ENCODE measurements around the gene SELENOS.

Gene SELENOS

DNA sequence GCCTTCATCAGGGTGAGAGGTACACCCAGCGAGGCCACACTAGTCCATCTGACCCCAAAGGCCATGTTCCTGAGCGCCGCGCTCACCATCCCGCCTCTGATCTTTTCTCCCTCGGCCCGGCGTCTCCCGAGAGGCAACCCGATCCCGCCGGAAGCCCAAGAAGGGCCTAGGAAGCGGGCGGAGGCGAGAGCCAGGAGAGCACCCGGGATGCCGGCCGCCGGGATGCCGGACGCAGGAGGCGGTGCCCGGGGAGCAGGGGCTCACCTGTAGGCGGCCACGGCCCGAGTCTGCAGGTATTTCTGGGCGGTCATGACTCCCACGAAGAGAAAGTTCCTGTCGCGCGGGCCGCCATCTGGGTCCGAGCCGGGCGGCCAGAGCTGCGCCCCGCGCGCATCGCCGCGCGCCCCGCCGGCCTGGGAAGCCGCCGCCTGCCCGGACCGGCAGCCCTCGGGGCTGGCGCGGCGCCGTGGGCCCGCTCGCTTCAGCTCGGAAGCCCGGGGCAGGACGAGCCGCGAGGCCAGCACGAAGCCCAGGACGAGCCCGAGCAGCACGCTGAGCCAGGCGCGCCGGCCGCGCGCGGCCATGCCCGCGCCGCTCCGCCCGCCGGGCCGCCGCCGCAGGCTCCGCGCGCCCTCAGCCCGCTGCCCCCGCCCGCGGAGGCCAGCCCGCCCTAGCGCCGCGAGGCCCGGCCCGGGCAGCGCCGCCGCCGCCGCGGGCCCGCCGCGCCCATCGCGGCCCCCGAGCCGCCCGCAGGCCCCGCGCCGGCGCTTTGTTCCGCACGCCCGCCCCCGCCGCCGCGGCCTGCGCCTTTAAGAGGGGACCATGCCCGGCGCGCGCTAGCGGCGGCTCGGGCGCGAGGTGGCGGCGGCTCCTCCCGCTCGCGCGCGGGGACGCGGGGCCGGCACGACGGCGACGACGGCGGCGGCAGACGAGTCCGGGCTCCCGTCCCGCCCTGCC lies 26.1 kb downstream of the SELENOS start:
- Mint-ChIP-seq H3K27ac (peak overlapping the region; percentile 88), H3K9me3 (no peaks in the 10 kb centered on the region), H3K4me3 (peak overlapping the region; percentile 90), H3K4me1 (peaks cover 66% of the 10 kb centered on the region), H3K36me3 (peaks cover 11% of the 10 kb centered on the region), H3K27me3 (no peaks in the 10 kb centered on the region)

DNA sequence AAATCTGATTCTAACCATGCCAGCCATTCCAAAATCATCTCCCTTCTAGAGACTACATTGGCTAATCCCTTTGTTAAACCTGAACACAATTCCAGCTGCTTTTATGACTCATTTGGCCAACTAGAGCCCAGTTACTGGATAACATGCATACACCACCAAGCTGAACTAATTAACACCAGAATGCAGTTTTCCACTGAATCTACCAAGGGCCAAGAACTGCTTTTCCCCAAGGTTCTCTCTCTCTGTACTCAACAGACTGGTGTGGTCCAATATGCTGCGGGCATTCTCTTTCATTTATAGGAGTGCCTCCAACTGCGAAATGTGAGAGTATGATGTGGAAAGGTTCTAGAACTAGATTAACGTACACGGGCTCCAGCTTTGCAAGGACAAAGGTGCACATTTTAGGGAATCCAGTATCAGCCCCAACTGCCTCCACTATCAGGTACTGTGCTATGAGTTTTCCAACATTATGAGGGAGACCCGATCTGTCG lies 26.9 kb downstream of the SELENOS start:
- Mint-ChIP-seq H3K27ac (peak overlapping the region; percentile 53), H3K4me3 (peak overlapping the region; percentile 90), H3K36me3 (peaks cover 11% of the 10 kb centered on the region), H3K9me3 (no peaks in the 10 kb centered on the region), H3K4me1 (peaks cover 67% of the 10 kb centered on the region), H3K27me3 (no peaks in the 10 kb centered on the region)

DNA sequence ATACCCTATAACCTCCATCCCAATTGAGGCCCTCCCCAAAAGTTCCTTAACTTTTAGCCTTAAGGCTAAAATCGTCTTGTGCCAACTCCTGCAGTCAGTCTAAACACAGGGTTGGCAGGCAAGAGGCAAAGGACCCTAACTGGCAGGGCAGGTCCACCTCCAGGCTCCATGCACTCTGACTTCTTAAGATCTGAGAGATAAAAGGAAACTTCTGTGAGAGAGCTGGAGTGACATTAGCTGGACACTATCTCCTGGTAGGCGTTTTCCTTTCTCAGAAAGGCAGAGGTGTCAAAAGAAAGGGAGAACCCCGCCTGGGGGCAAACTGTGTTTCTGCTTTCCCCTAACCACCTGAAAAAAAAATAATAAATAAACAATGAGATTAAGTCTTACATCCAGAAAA lies 29.0 kb downstream of the SELENOS start:
- Mint-ChIP-seq H3K9me3 (no peaks in the 10 kb centered on the region), H3K36me3 (peaks cover 17% of the 10 kb centered on the region), H3K27ac (peak overlapping the region; percentile 89), H3K4me1 (peaks cover 76% of the 10 kb centered on the region), H3K4me3 (peak overlapping the region; percentile 77), H3K27me3 (no peaks in the 10 kb centered on the region)

DNA sequence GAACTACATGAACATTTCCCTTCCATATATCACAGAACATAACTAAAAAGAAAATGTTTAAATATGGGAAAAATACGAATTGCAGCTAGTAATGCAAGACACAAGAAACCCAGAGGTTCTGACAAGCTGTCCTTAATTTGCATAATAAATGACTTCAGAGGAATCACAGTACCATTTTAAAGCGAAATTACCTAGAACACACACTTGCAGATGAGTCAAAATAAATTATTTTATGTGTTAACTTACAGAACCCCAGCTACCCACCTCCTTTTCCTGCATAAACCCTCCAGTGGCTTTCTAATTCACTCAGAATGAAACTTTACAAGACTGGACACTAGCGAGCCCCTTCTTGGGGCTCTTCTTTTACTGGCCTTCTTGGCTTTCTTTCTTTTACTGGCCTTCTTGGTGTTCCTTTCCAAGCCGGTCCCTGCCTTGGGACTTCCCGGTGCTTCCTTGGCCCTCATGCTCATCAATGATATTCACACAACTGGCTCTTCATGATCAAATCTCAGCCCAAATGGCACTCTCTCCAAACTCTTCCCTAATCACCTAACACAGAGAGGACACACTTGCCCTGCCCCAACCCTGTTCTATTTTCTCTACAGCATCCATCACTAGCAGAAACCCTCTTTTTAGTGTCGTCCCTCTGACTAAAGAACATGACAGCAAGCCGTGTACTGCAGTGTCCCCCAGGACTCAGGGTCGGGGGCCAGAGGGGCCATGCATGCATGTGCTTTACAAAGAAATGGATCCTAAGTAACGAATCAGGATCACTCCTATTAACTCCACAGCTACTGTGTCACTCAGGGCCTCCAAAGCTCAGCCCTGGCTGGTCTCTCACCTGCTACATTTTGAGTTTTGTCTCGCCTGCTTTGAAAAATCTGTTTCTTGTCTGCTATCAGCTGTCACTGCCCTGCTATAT lies 30.2 kb downstream of the SELENOS start:
- Mint-ChIP-seq H3K27ac (peak overlapping the region; percentile 80), H3K4me3 (peak overlapping the region; percentile 77), H3K36me3 (peaks cover 17% of the 10 kb centered on the region), H3K4me1 (peaks cover 78% of the 10 kb centered on the region), H3K27me3 (no peaks in the 10 kb centered on the region), H3K9me3 (no peaks in the 10 kb centered on the region)

DNA sequence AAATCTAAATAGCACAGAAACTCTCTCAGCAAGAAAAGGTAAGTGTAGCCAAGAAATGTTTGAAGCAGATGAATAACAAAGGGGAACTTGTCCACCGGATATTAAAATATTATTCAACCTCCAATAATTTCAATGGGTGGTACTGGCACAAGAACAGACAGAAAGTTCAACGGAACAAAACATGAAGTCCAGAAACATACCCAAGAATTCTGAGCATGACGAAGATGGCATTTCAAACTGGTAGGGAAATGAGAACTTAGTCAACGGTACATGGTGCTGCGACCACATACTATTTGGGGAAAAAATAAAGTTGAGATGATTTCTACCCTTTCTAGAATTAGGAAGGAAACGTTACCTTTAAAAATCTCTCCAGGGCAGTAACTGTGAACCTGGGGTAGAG lies 30.9 kb downstream of the SELENOS start:
- H3K9me3 Mint-ChIP-seq, result no peaks in the 10 kb centered on the region
- peak overlapping the region; percentile 77 for H3K4me3 Mint-ChIP-seq
- H3K36me3 Mint-ChIP-seq, result peaks cover 19% of the 10 kb centered on the region
- H3K27ac Mint-ChIP-seq, result peak overlapping the region; percentile 56
- peaks cover 85% of the 10 kb centered on the region for H3K4me1 Mint-ChIP-seq
- H3K27me3 Mint-ChIP-seq, result no peaks in the 10 kb centered on the region

DNA sequence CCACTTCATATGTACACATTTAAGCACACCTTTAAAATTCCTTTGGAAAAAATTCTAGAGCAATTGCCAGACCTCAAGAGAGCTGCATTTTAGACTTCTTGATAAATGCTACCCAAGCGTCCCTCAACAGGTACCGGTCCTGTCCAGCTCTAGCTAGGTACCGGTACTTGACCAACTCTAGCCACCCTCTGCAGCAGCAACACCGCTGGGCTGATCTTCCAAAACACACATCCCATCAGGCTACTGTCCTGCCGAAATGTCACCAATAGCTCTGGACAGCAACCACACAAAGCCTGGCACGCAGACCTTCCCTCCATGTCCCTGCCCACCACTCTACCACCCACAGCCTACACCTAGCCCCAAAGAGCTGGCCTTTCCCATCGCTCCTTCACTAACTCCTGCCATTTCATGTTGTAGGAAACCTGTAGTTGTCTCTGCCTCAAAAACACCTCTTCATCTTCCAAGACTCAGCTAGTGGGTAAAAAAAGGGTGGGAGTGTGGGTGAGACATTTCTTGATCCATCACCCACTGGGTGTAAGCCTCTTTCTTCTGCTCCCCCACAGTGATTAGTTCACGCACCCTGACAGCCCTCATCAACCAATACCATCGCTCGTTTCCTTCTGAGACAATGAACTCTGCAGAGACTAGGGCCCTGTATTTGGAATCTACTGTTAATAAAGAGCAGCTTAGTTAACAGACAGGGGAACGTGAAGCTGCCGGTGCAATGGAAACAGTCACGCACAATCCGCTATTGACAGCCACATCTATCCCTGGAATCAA lies 32.2 kb downstream of the SELENOS start:
- no peaks in the 10 kb centered on the region for H3K27me3 Mint-ChIP-seq
- H3K4me1 Mint-ChIP-seq, result peaks cover 88% of the 10 kb centered on the region
- H3K27ac Mint-ChIP-seq, result peak overlapping the region; percentile 41
- no peaks in the 10 kb centered on the region for H3K9me3 Mint-ChIP-seq
- H3K4me3 Mint-ChIP-seq, result peak overlapping the region; percentile 77
- peaks cover 16% of the 10 kb centered on the region for H3K36me3 Mint-ChIP-seq

DNA sequence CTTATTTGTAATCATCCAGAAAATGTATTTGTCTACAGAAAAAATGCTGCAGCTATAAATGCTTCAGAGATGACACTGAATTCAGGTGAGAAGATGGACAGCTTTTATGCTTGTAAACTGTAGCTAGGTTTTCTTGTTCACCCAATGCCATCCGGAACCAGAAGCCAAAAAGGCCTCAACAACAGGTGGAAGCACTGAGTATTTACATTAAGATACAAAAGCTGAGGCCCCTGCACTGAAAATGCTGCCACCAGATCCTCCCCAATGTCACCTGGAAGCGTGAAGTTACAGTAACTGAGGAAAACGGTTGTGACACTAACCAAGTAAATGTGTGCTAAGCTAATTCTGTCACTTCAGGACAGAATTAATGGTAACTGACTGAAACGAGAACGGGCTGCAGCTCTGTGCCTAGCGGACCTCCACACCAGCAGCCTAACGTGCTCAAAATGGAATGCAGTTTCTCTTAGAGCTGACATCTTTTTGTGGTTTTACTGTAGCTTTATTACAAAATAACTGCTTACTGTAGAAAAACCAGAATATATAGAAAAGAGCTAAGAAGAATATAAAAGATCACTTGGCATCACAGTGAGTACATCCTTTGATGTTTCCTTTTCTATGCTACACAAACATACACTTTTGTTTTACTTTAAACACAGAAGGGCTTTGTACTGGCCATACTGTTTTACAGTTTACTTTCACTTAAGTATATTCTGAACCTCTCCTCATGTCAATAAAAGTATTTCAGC lies 33.1 kb downstream of the SELENOS start:
- Mint-ChIP-seq H3K9me3 (no peaks in the 10 kb centered on the region), H3K4me1 (peaks cover 89% of the 10 kb centered on the region), H3K4me3 (peak overlapping the region; percentile 77), H3K36me3 (peaks cover 18% of the 10 kb centered on the region), H3K27me3 (no peaks in the 10 kb centered on the region), H3K27ac (peak overlapping the region; percentile 41)

DNA sequence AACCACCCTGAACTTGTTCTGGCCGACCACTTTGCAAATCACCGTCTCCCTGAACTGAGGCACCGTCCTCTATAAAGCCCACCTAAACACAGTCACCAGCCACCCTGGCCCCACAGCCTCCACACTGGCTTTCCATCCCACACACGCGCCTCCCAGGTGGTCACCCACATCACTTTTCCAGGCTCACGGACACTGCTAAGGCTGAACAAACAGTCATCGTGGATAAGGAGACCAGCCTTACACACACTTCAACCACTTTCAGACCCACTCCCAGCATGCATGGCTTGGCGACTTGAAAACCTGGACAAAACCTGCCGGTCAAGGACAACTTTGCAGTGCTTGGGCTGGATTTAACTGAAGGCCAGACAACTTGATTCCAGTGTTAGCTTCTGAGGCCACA lies 33.9 kb downstream of the SELENOS start:
- H3K27ac Mint-ChIP-seq, result peak overlapping the region; percentile 41
- H3K36me3 Mint-ChIP-seq, result peaks cover 14% of the 10 kb centered on the region
- H3K27me3 Mint-ChIP-seq, result no peaks in the 10 kb centered on the region
- H3K4me1 Mint-ChIP-seq, result peaks cover 93% of the 10 kb centered on the region
- no peaks in the 10 kb centered on the region for H3K9me3 Mint-ChIP-seq
- peak overlapping the region; percentile 77 for H3K4me3 Mint-ChIP-seq

DNA sequence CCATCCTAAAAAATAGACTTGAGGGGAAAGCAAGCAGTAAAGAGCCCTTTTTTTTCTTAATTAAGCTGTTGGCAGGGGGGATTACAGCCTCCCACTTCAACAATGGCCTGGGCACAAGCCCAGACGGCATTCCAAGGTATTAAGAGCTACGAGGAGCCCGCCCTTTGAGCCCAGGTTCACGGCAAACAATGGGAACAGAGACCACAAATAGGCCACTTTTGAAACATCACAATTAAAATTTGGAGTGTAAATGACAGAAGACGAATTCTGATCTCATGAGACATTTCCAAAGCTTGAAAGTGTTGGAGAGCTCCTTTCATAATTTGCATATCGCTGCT lies 34.3 kb downstream of the SELENOS start:
- Mint-ChIP-seq H3K36me3 (peaks cover 14% of the 10 kb centered on the region), H3K9me3 (no peaks in the 10 kb centered on the region), H3K4me1 (peaks cover 92% of the 10 kb centered on the region), H3K27me3 (no peaks in the 10 kb centered on the region), H3K4me3 (peak overlapping the region; percentile 77), H3K27ac (peak overlapping the region; percentile 46)

DNA sequence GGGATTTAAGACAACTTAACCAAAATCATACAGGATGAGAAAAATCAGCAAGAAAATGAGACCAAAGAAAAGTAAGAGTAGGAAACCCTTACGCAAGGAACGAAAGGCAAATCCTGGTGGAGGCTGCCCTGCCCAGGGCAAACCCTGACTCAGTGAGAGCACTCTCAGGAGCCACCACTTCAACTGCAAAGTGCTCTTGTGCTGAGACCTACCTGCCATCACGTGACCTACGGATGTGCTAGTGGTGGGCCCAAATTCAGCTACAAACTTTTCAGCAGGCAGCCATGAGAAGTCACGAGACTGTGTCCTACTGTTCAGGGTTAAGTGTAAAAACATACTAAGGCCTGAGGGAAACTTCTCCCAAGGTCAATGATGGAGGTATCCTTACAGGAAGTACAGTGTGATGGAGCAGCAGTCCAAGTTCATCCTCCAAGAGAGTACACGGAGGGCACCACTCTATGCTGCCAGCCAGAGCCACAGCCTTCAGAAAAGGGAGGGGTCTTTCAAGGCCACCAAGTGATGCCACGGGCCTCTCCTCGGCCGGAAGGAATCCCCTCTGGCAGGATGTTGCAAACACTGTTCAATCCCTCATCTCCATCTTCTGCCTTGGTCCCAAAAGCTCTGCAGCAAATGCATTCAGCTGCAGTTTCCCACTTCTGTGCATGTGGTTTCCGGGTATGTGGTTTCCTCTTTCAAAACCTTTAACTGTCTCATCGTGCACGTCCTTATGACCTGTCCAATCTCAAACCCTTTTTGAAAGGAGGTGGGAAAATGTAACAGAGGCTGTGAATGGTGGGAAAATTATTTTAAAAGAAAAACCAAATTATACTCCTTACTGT lies 34.9 kb downstream of the SELENOS start:
- peak overlapping the region; percentile 77 for H3K4me3 Mint-ChIP-seq
- H3K4me1 Mint-ChIP-seq, result peaks cover 90% of the 10 kb centered on the region
- H3K9me3 Mint-ChIP-seq, result no peaks in the 10 kb centered on the region
- H3K27me3 Mint-ChIP-seq, result no peaks in the 10 kb centered on the region
- peak overlapping the region; percentile 46 for H3K27ac Mint-ChIP-seq
- peaks cover 17% of the 10 kb centered on the region for H3K36me3 Mint-ChIP-seq

DNA sequence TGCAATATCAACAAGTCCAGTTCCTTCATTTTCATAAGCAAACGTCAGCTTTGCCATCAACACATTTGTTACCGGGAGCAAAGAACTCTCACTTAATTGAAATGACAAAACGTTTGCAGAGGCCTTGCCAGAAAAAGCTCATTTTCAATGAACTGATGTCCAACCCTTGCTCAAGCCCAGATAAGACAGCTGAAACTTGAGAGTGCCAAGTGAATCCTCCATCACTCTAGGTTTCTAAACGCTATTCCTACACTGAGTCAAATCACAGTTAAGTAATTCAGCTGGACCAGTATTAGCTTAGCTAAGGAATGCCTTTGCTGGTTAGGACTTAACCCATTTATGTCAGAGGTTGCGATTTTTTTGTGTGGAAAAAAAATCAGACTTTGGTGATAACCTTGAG lies 36.9 kb downstream of the SELENOS start:
- H3K9me3 Mint-ChIP-seq, result no peaks in the 10 kb centered on the region
- no peak overlapping the region for H3K27ac Mint-ChIP-seq
- no peak overlapping the region for H3K4me3 Mint-ChIP-seq
- H3K36me3 Mint-ChIP-seq, result peaks cover 24% of the 10 kb centered on the region
- H3K4me1 Mint-ChIP-seq, result peaks cover 78% of the 10 kb centered on the region
- H3K27me3 Mint-ChIP-seq, result no peaks in the 10 kb centered on the region

DNA sequence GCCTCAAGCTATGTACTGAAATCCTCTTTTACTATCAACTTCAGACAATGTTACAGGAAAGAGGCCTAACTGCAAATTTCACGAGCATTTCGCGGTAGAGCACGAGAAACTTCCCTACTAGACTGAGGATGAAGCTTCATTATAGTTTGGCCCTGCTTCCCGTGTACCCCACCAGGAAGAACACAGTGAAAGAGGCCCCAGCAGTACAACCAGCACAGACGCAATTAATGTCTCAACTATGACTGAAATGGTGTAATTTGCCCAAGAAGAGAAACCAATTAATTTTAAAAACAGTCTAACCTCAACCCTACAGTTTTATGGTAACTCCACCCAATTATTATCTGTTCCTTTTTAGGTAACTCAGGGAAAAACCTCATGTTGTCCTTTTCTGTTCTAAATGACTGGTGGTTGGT lies 37.6 kb downstream of the SELENOS start:
- H3K9me3 Mint-ChIP-seq, result no peaks in the 10 kb centered on the region
- H3K36me3 Mint-ChIP-seq, result peaks cover 25% of the 10 kb centered on the region
- peak overlapping the region; percentile 60 for H3K4me3 Mint-ChIP-seq
- H3K27me3 Mint-ChIP-seq, result no peaks in the 10 kb centered on the region
- peaks cover 76% of the 10 kb centered on the region for H3K4me1 Mint-ChIP-seq
- peak overlapping the region; percentile 71 for H3K27ac Mint-ChIP-seq

DNA sequence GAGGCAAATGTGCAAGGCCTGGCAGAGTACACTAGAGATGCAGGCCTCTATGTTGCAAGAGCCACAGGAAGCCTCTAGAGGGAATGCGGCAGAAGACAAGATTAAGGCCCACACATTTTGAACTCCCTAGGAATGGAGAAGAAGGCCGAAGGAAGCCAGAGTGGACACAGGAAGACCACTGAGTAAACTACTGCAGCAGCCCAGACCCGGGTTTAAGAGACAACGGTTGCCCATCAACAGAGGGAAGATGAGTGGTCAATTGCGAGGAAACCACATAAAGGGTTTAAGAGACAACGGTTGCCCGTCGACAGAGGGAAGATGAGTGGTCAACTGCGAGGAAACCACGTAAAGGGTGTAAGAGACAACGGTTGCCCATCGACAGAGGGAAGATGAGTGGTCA lies 40.0 kb downstream of the SELENOS start:
- peaks cover 36% of the 10 kb centered on the region for H3K36me3 Mint-ChIP-seq
- no peaks in the 10 kb centered on the region for H3K9me3 Mint-ChIP-seq
- no peaks in the 10 kb centered on the region for H3K27me3 Mint-ChIP-seq
- peaks cover 73% of the 10 kb centered on the region for H3K4me1 Mint-ChIP-seq
- peak overlapping the region; percentile 65 for H3K27ac Mint-ChIP-seq
- no peak overlapping the region for H3K4me3 Mint-ChIP-seq
